Activated naive CD4-positive, alpha-beta T cell (primary cell): ENCODE results near the gene MTHFD1L.
"Not testable (repeated sequence)": the region's sequence is repeated elsewhere in the genome, so short reads cannot be mapped to it uniquely, and the experiment has no call there.

Source experiments
- DNase-seq, 4 experiments: peaks; one replicate each; lab custom pipeline; 2025; lab: John Stamatoyannopoulos, UW

The MTHFD1L gene

GRCh38 chr6:151123641-151124040 is 258.1 kb downstream of the MTHFD1L start:
- not testable (repeated sequence) for DNase-seq

GRCh38 chr6:151125242-151125641 is 259.7 kb downstream of the MTHFD1L start:
- DNase-seq, result not testable (repeated sequence)

- not testable (repeated sequence) for DNase-seq
These were observed 260.3 kb downstream of the MTHFD1L start for GRCh38 chr6:151125651-151126416.

- DNase-seq, result not testable (repeated sequence)
These were observed 260.9 kb downstream of the MTHFD1L start for GRCh38 chr6:151126417-151126724.

- DNase-seq, result not testable (repeated sequence)
These were observed 261.8 kb downstream of the MTHFD1L start for GRCh38 chr6:151127133-151127798.

GRCh38 chr6:151128763-151129370 is 263.4 kb downstream of the MTHFD1L start:
- no peak for DNase-seq

GRCh38 chr6:151130329-151130728 is 264.8 kb downstream of the MTHFD1L start:
- no peak for DNase-seq

- DNase-seq, result no peak
These were observed 266.0 kb downstream of the MTHFD1L start for GRCh38 chr6:151131324-151132007.

- DNase-seq, result no peak
These were observed 270.7 kb downstream of the MTHFD1L start for GRCh38 chr6:151136141-151136755.

GRCh38 chr6:151137542-151137941 is 272.0 kb downstream of the MTHFD1L start:
- no peak for DNase-seq

- no peak for DNase-seq
These were observed 274.0 kb downstream of the MTHFD1L start for GRCh38 chr6:151139524-151139923.

GRCh38 chr6:151140767-151141166 is 275.3 kb downstream of the MTHFD1L start:
- no peak for DNase-seq

GRCh38 chr6:151141685-151142084 is 276.2 kb downstream of the MTHFD1L start:
- no peak for DNase-seq

GRCh38 chr6:151142676-151143075 is 277.2 kb downstream of the MTHFD1L start:
- DNase-seq, result no peak

- no peak for DNase-seq
These were observed 277.8 kb downstream of the MTHFD1L start for GRCh38 chr6:151143337-151143736.

- no peak for DNase-seq
These were observed 278.3 kb downstream of the MTHFD1L start for GRCh38 chr6:151143806-151144205.

- no peak for DNase-seq
These were observed 281.8 kb downstream of the MTHFD1L start for GRCh38 chr6:151147118-151147832.

- DNase-seq, result no peak
These were observed 282.6 kb downstream of the MTHFD1L start for GRCh38 chr6:151148111-151148510.

- no peak for DNase-seq
These were observed 284.3 kb downstream of the MTHFD1L start for GRCh38 chr6:151149793-151150192.
